Activated CD8-positive, alpha-beta memory T cell treated with anti-CD3 and anti-CD28 coated beads, Interleukin-2, amount 10 ng/mL, durations not matched to agents 7 days and 5 days (primary cell): ENCODE results near the gene GDAP1L1. TPM values are rescaled to one million over a fixed set of nuclear protein-coding genes. Genes with fewer than 3 reads are reported as not detected.

Experiments
- ATAC-seq: fragments of 150-1000 bp; cut with Tn5 transposase; one replicate; pipeline ENCODE4 v1.10.0; 2021; ENCODE audit warnings: moderate library complexity
- CTCF ChIA-PET: fragments of 350-600 bp; sonication (Branson Sonifier 250); formaldehyde crosslinking; loops from one replicate; lab custom pipeline; 2021; ENCODE audit warnings: antibody characterized with exemption; lab: Charles Lee
- DNase-seq: peaks from one replicate; pipeline ENCODE4 v3.0.0-alpha.2; 2020
- H3K27ac Mint-ChIP-seq: one replicate; pipeline ENCODE4 v1.8.0; 2021; ENCODE audit warnings: mild to moderate bottlenecking, mixed read lengths
- H3K27me3 Mint-ChIP-seq: one replicate; pipeline ENCODE4 v1.8.0; 2021; ENCODE audit warnings: mixed read lengths
- H3K36me3 Mint-ChIP-seq: one replicate; pipeline ENCODE4 v1.8.0; 2021; ENCODE audit warnings: mild to moderate bottlenecking, mixed read lengths
- H3K4me1 Mint-ChIP-seq: one replicate; pipeline ENCODE4 v1.8.0; 2021; ENCODE audit warnings: mixed read lengths
- H3K4me3 Mint-ChIP-seq: one replicate; pipeline ENCODE4 v1.8.0; 2021; ENCODE audit warnings: mild to moderate bottlenecking, moderate library complexity, mixed read lengths
- H3K9me3 Mint-ChIP-seq: one replicate; pipeline ENCODE4 v1.8.0; 2022; ENCODE audit warnings: low read depth, mixed read lengths
- total RNA-seq, 2 experiments: library from RNA; stranded (reverse); gene quantifications; one replicate each; pipeline ENCODE4 v1.2.3, GENCODE V29; 2021

The GDAP1L1 gene
- total RNA-seq = not detected

DNA sequence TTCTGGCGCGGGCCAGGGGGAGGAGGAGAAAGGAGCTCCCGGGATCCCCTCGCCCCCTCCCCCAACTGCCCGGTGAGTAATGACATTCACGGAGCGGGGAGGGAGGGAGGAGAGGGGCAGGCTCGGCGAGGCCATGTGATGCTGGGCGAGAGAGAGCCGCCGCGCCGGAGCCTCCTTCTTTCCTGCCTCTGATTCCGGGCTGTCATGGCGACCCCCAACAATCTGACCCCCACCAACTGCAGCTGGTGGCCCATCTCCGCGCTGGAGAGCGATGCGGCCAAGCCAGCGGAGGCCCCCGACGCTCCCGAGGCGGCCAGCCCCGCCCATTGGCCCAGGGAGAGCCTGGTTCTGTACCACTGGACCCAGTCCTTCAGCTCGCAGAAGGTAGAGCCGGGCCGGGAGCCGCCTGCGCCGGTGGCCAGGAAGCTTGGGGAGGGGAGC, at the start of gene GDAP1L1:
GDAP1L1 (plus strand) TSS at position 178 of the 441 bp plus-strand sequence; CDS start at position 205, 27 bp downstream.
- Mint-ChIP-seq H3K27me3 (peaks cover 34% of the 10 kb centered on the region), H3K4me3 (no peak within 1 kb of the TSS), H3K27ac (no peak within 1 kb of the TSS), H3K36me3 (no peaks in the 10 kb centered on the region), H3K4me1 (no peaks in the 10 kb centered on the region), H3K9me3 (no peaks in the 10 kb centered on the region)
- no peak for ATAC-seq
- DNase-seq = no peak
- CTCF ChIA-PET = no interaction called here

- Mint-ChIP-seq H3K36me3 (peaks cover 56% of the 10 kb centered on the region), H3K4me1 (peaks cover 54% of the 10 kb centered on the region), H3K9me3 (no peaks in the 10 kb centered on the region), H3K4me3 (peak overlapping the region; percentile 4), H3K27ac (peak overlapping the region; percentile 85), H3K27me3 (no peaks in the 10 kb centered on the region)
- ATAC-seq (peak; percentile 93), DNase-seq (peak; percentile 80)
- CTCF ChIA-PET = interaction anchor here (1.0 to 6.1 kb wide), 3 partner anchors 9 to 81 kb away, joined by 3 to 41 read pairs (median 36); no protein-coding TSS in a partner anchor
Measured at GRCh38 chr20:44198872-44199271, 48.2 kb upstream of the GDAP1L1 start.

- no peak for ATAC-seq
- CTCF ChIA-PET = interaction anchor here (0.7 to 6.1 kb wide), 2 partner anchors 8 to 16 kb away, joined by 3 to 36 read pairs; no protein-coding TSS in a partner anchor
- H3K27me3 Mint-ChIP-seq = no peaks in the 10 kb centered on the region
- no peaks in the 10 kb centered on the region for H3K9me3 Mint-ChIP-seq
- peaks cover 59% of the 10 kb centered on the region for H3K36me3 Mint-ChIP-seq
- no peak for DNase-seq
- peaks cover 59% of the 10 kb centered on the region for H3K4me1 Mint-ChIP-seq
- peak overlapping the region; percentile 41 for H3K27ac Mint-ChIP-seq
- H3K4me3 Mint-ChIP-seq = no peak overlapping the region
Measured at GRCh38 chr20:44199877-44200276, 47.2 kb upstream of the GDAP1L1 start.

- H3K4me3 Mint-ChIP-seq = no peak overlapping the region
- peaks cover 57% of the 10 kb centered on the region for H3K4me1 Mint-ChIP-seq
- no peaks in the 10 kb centered on the region for H3K9me3 Mint-ChIP-seq
- CTCF ChIA-PET = interaction anchor here (6.1 kb wide), 1 partner anchor 16 kb away, joined by 36 read pairs; no protein-coding TSS in a partner anchor
- peaks cover 61% of the 10 kb centered on the region for H3K36me3 Mint-ChIP-seq
- DNase-seq (no peak), ATAC-seq (no peak)
- H3K27me3 Mint-ChIP-seq = no peaks in the 10 kb centered on the region
- H3K27ac Mint-ChIP-seq = peak overlapping the region; percentile 51
Measured at GRCh38 chr20:44200371-44200770, 46.7 kb upstream of the GDAP1L1 start.

DNA sequence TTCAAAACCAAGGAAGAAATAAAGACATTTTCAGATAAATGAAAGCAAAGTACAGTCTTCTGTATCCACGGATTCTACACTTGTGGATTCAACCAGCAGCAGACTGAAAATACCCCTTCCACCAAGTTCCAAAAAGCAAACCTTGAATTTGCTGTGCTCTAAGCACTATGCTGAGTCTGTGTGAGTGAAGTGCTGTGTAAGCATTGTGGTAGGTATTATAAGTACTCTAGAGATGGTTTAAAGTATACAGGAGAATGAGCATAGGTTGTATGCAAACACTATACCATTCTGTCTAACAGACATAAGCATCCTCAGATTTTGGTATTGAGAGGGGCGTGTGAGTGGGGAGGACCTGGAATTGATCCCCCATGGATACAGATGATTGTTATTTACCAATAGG, 46.1 kb upstream of the GDAP1L1 start:
- no peak overlapping the region for H3K27ac Mint-ChIP-seq
- DNase-seq (no peak), ATAC-seq (no peak)
- no peaks in the 10 kb centered on the region for H3K27me3 Mint-ChIP-seq
- no peaks in the 10 kb centered on the region for H3K9me3 Mint-ChIP-seq
- peaks cover 62% of the 10 kb centered on the region for H3K36me3 Mint-ChIP-seq
- no peak overlapping the region for H3K4me3 Mint-ChIP-seq
- H3K4me1 Mint-ChIP-seq = peaks cover 51% of the 10 kb centered on the region
- CTCF ChIA-PET = no interaction called here

- H3K36me3 Mint-ChIP-seq = peaks cover 53% of the 10 kb centered on the region
- H3K9me3 Mint-ChIP-seq = no peaks in the 10 kb centered on the region
- CTCF ChIA-PET = interaction anchor here (1.0 kb wide), 1 partner anchor 87 kb away, joined by 3 read pairs; no protein-coding TSS in a partner anchor
- H3K27me3 Mint-ChIP-seq = no peaks in the 10 kb centered on the region
- ATAC-seq = no peak
- DNase-seq = no peak
- no peak overlapping the region for H3K4me3 Mint-ChIP-seq
- no peak overlapping the region for H3K27ac Mint-ChIP-seq
- H3K4me1 Mint-ChIP-seq = peaks cover 53% of the 10 kb centered on the region
Measured at GRCh38 chr20:44203161-44203560, 43.9 kb upstream of the GDAP1L1 start.

DNA sequence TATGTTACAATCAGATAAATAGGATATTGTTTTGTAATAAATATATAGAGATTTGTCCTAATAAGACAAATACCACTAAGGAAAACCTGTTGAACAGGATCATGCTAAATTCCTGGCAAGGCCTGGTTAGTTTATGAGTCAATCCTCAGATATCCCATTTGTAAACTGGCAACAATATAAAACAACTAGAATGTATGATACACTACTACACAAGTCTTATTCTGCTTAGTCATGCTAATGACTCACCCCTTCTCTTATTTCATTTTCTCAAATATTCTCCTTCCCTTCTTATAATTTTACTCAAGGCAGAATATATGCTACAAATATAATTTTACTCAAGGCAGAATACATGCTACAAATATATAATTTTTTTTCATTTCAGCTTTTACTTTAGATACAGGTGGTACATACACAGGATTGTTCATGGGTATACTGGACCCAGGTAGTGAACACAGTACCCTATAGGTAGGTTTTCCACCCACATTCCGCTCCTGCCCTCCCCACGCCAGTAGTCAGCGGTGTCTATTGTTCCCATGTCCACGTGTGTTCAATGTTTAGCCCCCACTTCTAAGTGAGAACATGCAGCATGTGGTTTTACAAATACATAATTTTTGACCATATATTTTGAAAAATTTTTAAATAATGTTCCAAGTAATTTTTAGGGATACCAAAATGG, 42.8 kb upstream of the GDAP1L1 start:
- H3K9me3 Mint-ChIP-seq = no peaks in the 10 kb centered on the region
- DNase-seq (no peak), ATAC-seq (no peak)
- peaks cover 47% of the 10 kb centered on the region for H3K36me3 Mint-ChIP-seq
- H3K4me1 Mint-ChIP-seq = peaks cover 56% of the 10 kb centered on the region
- CTCF ChIA-PET = no interaction called here
- H3K27ac Mint-ChIP-seq = no peak overlapping the region
- no peaks in the 10 kb centered on the region for H3K27me3 Mint-ChIP-seq
- H3K4me3 Mint-ChIP-seq = no peak overlapping the region

- CTCF ChIA-PET = no interaction called here
- DNase-seq = no peak
- no peak for ATAC-seq
- Mint-ChIP-seq H3K27ac (no peak overlapping the region), H3K4me1 (peaks cover 56% of the 10 kb centered on the region), H3K27me3 (no peaks in the 10 kb centered on the region), H3K9me3 (no peaks in the 10 kb centered on the region), H3K36me3 (peaks cover 42% of the 10 kb centered on the region), H3K4me3 (no peak overlapping the region)
Measured at GRCh38 chr20:44204832-44205215, 42.3 kb upstream of the GDAP1L1 start.

DNA sequence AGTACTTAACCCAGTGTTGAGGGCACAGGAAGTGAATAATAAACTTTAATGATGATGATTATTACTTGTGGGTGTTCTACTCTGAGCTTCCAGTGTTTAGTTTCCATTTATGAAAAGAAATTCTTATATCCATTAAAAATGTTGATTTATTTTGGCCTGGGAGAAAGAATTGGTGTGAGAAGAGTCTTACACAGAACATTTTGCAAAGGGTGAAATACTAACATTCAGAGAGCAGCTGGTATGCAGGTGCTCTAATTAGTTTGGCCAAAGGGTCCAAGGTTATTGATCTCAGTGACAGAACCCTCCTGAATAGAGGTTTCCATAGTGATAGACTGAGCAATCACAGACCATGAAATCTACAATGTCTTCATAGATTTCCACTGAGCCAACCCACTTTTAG, 41.0 kb upstream of the GDAP1L1 start:
- peaks cover 52% of the 10 kb centered on the region for H3K4me1 Mint-ChIP-seq
- CTCF ChIA-PET = interaction anchor here (0.6 to 1.4 kb wide), 2 partner anchors 178 to 180 kb away, joined by 3 to 4 read pairs; no protein-coding TSS in a partner anchor
- DNase-seq (no peak), ATAC-seq (no peak)
- H3K9me3 Mint-ChIP-seq = no peaks in the 10 kb centered on the region
- H3K4me3 Mint-ChIP-seq = no peak overlapping the region
- no peak overlapping the region for H3K27ac Mint-ChIP-seq
- H3K27me3 Mint-ChIP-seq = no peaks in the 10 kb centered on the region
- peaks cover 32% of the 10 kb centered on the region for H3K36me3 Mint-ChIP-seq

- Mint-ChIP-seq H3K27ac (peak overlapping the region; percentile 28), H3K27me3 (no peaks in the 10 kb centered on the region), H3K4me3 (no peak overlapping the region), H3K4me1 (peaks cover 60% of the 10 kb centered on the region), H3K36me3 (peaks cover 24% of the 10 kb centered on the region), H3K9me3 (no peaks in the 10 kb centered on the region)
- CTCF ChIA-PET = interaction anchor here (0.9 to 3.0 kb wide), 3 partner anchors 11 to 177 kb away, joined by 3 to 10 read pairs (median 4); no protein-coding TSS in a partner anchor
- DNase-seq (no peak), ATAC-seq (no peak)
Measured at GRCh38 chr20:44207126-44207723, 39.9 kb upstream of the GDAP1L1 start.

DNA sequence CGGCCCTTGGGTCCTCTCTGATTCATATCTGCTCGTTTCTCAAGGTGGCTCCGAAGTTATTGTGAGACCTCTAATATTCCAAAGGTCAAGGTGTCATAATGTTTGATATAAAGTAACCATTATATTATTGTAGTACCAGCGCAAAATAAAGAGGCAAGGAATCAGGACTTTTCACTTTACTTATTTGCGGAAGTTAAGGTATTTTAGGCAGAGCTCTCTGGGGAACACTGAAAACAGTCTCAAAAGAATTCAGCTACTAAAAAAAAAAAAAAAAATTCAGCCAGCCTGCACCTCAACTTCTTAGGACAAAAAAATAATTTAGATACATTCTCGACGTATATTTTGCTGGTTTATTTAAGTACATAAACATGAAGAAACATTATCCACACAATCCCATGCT, 38.9 kb upstream of the GDAP1L1 start:
- peak overlapping the region; percentile 94 for H3K4me3 Mint-ChIP-seq
- DNase-seq (no peak), ATAC-seq (no peak)
- CTCF ChIA-PET = interaction anchor here (0.6 to 3.0 kb wide), 4 partner anchors 8 to 18 kb away, joined by 3 to 10 read pairs (median 6); no protein-coding TSS in a partner anchor
- H3K36me3 Mint-ChIP-seq = peaks cover 18% of the 10 kb centered on the region
- no peaks in the 10 kb centered on the region for H3K9me3 Mint-ChIP-seq
- no peak overlapping the region for H3K27ac Mint-ChIP-seq
- no peaks in the 10 kb centered on the region for H3K27me3 Mint-ChIP-seq
- H3K4me1 Mint-ChIP-seq = peaks cover 52% of the 10 kb centered on the region

- no peak overlapping the region for H3K27ac Mint-ChIP-seq
- no peaks in the 10 kb centered on the region for H3K27me3 Mint-ChIP-seq
- H3K9me3 Mint-ChIP-seq = no peaks in the 10 kb centered on the region
- H3K4me1 Mint-ChIP-seq = peaks cover 49% of the 10 kb centered on the region
- peaks cover 15% of the 10 kb centered on the region for H3K36me3 Mint-ChIP-seq
- DNase-seq (no peak), ATAC-seq (no peak)
- CTCF ChIA-PET = interaction anchor here (1.4 to 3.0 kb wide), 3 partner anchors 8 to 19 kb away, joined by 4 to 10 read pairs (median 7); no protein-coding TSS in a partner anchor
- H3K4me3 Mint-ChIP-seq = peak overlapping the region; percentile 94
Measured at GRCh38 chr20:44208770-44209169, 38.3 kb upstream of the GDAP1L1 start.

GRCh38 chr20:44209686-44210405, 37.3 kb upstream of the GDAP1L1 start:
- ATAC-seq (no peak), DNase-seq (peak; percentile 50)
- Mint-ChIP-seq H3K36me3 (peaks cover 13% of the 10 kb centered on the region), H3K9me3 (no peaks in the 10 kb centered on the region), H3K4me3 (peak overlapping the region; percentile 94), H3K4me1 (peaks cover 44% of the 10 kb centered on the region), H3K27me3 (no peaks in the 10 kb centered on the region), H3K27ac (peak overlapping the region; percentile 91)
- CTCF ChIA-PET = interaction anchor here (0.9 to 3.0 kb wide), 4 partner anchors 8 to 101 kb away, joined by 3 to 10 read pairs (median 6); partner anchors contain the start of gene FITM2
